ENCODE results near the gene MAPKAP1.

The MAPKAP1 gene

GRCh38 chr9:125611121-125611765 is 95.8 kb downstream of the MAPKAP1 start:
- FAIRE-seq, result no peak
- DNase-seq (ENCODE audit: insufficient read length, low spot score), result no peak

- FAIRE-seq (no peak), DNase-seq (ENCODE audit: insufficient read length, low spot score) (no peak)
Observed at GRCh38 chr9:125609744-125610143, 97.3 kb downstream of the MAPKAP1 start.

- FAIRE-seq (no peak), DNase-seq (ENCODE audit: insufficient read length, low spot score) (no peak)
Observed at GRCh38 chr9:125608489-125609224, 98.4 kb downstream of the MAPKAP1 start.

GRCh38 chr9:125604196-125604595 is 102.8 kb downstream of the MAPKAP1 start:
- no peak for DNase-seq (ENCODE audit: insufficient read length, low spot score)
- no peak for FAIRE-seq

- DNase-seq (ENCODE audit: insufficient read length, low spot score) (no peak), FAIRE-seq (no peak)
Observed at GRCh38 chr9:125603478-125604021, 103.5 kb downstream of the MAPKAP1 start.

GRCh38 chr9:125601961-125602360 is 105.0 kb downstream of the MAPKAP1 start:
- DNase-seq (ENCODE audit: insufficient read length, low spot score) (no peak), FAIRE-seq (no peak)

- no peak for FAIRE-seq
- no peak for DNase-seq (ENCODE audit: insufficient read length, low spot score)
Observed at GRCh38 chr9:125600194-125600593, 106.8 kb downstream of the MAPKAP1 start.

GRCh38 chr9:125594223-125594610 is 112.8 kb downstream of the MAPKAP1 start:
- no peak for FAIRE-seq
- DNase-seq (ENCODE audit: insufficient read length, low spot score), result no peak

GRCh38 chr9:125593581-125594222 is 113.3 kb downstream of the MAPKAP1 start:
- FAIRE-seq, result no peak
- no peak for DNase-seq (ENCODE audit: insufficient read length, low spot score)

GRCh38 chr9:125591888-125592287 is 115.1 kb downstream of the MAPKAP1 start:
- DNase-seq (ENCODE audit: insufficient read length, low spot score) (no peak), FAIRE-seq (no peak)

- FAIRE-seq, result no peak
- DNase-seq (ENCODE audit: insufficient read length, low spot score), result no peak
Observed at GRCh38 chr9:125591245-125591644, 115.8 kb downstream of the MAPKAP1 start.

GRCh38 chr9:125589287-125589686 is 117.7 kb downstream of the MAPKAP1 start:
- FAIRE-seq (no peak), DNase-seq (ENCODE audit: insufficient read length, low spot score) (no peak)

- FAIRE-seq, result no peak
Observed at GRCh38 chr9:125587819-125588460, 119.1 kb downstream of the MAPKAP1 start.

GRCh38 chr9:125586172-125586511 is 120.9 kb downstream of the MAPKAP1 start:
- FAIRE-seq, result no peak
- DNase-seq (ENCODE audit: insufficient read length, low spot score), result no peak

More at GRCh38 chr9:125587819-125588460, 119.1 kb downstream of the MAPKAP1 start:
- DNase-seq (ENCODE audit: insufficient read length, low spot score), result no peak

GRCh38 chr9:125585503-125586171 is 121.4 kb downstream of the MAPKAP1 start:
- FAIRE-seq (no peak), DNase-seq (ENCODE audit: insufficient read length, low spot score) (no peak)

GRCh38 chr9:125580701-125581286 is 126.2 kb downstream of the MAPKAP1 start:
- FAIRE-seq (no peak), DNase-seq (ENCODE audit: insufficient read length, low spot score) (no peak)

GRCh38 chr9:125579030-125579932 is 127.7 kb downstream of the MAPKAP1 start:
- no peak for DNase-seq (ENCODE audit: insufficient read length, low spot score)
- no peak for FAIRE-seq

GRCh38 chr9:125574126-125574877 is 132.7 kb downstream of the MAPKAP1 start:
- no peak for FAIRE-seq

More at GRCh38 chr9:125574126-125574877, 132.7 kb downstream of the MAPKAP1 start:
- DNase-seq (ENCODE audit: insufficient read length, low spot score), result no peak

Data from HTR-8/SVneo (cell line).